AG09319 (cell line): ENCODE data around the gene ZNF544.
"Not testable (repeated sequence)": the region's sequence is repeated elsewhere in the genome, so short reads cannot be mapped to it uniquely, and the experiment has no call there.

ENCODE experiments used
- DNase-seq: peaks from one replicate; pipeline ENCODE4 v3.0.0-alpha.2; 2010; ENCODE audit warnings: low read depth; ENCODE audit errors: extremely low read depth
- TF ChIP-seq, protein P1 (sequence below): IDR thresholded peaks from 2 replicates; pipeline ENCODE4 v1.5.1; 2011; ENCODE audit warnings: low read depth, mild to moderate bottlenecking, inconsistent platforms, low read length, moderate library complexity

Gene ZNF544

DNA sequence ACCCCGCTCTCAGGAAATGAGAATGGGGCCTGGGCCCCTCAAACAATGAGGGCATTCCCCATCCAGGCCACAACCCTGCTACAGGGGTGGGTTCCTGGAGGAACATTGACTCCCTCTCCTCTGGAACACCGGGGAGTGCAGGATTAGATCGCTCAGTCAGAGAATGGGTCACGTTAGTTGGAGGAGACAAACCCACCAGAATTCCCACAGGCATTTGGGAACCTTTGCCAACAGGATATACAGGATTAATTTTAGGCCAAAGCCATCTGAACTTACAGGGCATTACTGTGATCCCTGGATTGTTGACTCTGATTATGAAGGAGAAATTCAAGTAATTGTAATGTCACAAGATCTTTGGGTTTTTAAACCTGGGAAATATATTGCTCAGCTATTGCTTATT lies 79.0 kb downstream of the ZNF544 start:
- TF ChIP-seq, protein P1, sequence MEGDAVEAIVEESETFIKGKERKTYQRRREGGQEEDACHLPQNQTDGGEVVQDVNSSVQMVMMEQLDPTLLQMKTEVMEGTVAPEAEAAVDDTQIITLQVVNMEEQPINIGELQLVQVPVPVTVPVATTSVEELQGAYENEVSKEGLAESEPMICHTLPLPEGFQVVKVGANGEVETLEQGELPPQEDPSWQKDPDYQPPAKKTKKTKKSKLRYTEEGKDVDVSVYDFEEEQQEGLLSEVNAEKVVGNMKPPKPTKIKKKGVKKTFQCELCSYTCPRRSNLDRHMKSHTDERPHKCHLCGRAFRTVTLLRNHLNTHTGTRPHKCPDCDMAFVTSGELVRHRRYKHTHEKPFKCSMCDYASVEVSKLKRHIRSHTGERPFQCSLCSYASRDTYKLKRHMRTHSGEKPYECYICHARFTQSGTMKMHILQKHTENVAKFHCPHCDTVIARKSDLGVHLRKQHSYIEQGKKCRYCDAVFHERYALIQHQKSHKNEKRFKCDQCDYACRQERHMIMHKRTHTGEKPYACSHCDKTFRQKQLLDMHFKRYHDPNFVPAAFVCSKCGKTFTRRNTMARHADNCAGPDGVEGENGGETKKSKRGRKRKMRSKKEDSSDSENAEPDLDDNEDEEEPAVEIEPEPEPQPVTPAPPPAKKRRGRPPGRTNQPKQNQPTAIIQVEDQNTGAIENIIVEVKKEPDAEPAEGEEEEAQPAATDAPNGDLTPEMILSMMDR: no peak
- no peak for DNase-seq

DNA sequence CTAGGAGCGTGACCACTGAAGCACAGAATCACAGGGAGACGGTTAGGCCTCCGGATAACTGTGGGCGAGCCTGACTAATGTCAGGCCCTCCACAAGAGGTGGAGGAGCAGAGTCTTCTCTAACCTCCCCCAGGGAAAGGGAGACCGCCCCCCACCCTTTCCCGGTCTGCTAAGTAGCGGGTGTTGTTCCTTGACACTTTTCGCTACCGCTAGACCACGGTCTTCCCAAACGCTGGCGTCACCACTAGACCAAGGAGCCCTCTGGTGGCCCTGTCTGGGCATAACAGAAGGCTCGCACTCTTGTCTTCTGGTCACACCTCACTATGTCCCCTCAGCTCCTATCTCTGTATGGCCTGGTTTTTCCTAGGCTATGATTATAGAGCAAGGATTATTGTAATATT lies 82.0 kb downstream of the ZNF544 start:
- TF ChIP-seq, protein P1: peak; percentile 9
- not testable (repeated sequence) for DNase-seq

DNA sequence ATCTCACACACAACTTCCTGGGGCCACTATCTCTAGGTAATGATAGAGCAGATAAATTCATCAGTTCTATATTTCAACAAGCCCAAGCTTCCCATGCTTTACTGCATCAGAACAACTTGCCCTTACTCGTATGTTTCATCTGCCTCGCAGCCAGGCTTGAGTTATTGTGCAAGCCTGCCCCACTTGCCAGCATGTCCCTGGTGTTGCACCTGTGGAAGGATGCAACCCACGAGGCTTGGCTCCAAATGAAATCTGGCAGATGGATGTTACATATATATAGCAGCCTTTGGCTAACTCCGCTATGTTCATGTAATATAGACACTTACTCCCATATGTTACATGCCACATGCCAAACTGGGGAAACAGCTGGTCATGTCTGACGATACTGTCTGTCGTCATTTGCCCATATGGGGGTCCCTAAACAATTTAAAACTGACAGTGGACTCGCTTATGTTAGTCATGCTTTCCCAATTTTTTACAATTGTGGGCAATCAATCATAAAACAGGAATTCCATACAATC lies 82.7 kb downstream of the ZNF544 start:
- TF ChIP-seq, protein P1: no peak
- no peak for DNase-seq
